GM21381 (cell line): ENCODE measurements around the gene CENPQ.

Experiments used
- ATAC-seq: cut with Tn5 transposase; IDR thresholded peaks from one replicate; pipeline ENCODE4 v1.9.1; 2021; ENCODE audit warnings: mild to moderate bottlenecking, moderate library complexity; ENCODE audit not compliant: unreplicated experiment

Gene CENPQ

DNA sequence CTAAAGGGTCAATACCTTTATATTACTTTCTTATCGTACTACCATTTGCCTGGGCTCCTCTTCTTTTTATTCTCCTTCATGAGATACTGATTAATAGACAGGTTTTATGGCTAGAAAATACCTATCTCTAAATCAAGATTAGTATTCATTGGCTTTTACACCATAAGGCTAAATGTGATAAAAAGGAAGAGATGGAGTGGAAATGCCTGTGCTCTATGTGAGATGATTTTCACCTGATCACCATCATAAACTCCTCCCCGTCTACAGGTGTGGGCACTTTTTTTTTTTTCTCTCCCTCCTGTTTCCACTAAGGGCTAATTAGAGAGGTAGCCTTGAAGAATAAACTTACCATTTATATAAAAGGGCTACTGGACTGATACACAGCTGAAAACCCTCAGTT, 36.5 kb downstream of the CENPQ start, which contains the start of gene GLYATL3:
Gene GLYATL3 (plus strand): TSS at position 301 of the 400 bp plus-strand sequence. CDS start 12,068 bp downstream, outside the sequence.
- ATAC-seq, result no peak

- no peak for ATAC-seq
Observed at GRCh38 chr6:49504666-49505065, 41.5 kb downstream of the CENPQ start.

GRCh38 chr6:49506569-49507111, 43.5 kb downstream of the CENPQ start:
- no peak for ATAC-seq

DNA sequence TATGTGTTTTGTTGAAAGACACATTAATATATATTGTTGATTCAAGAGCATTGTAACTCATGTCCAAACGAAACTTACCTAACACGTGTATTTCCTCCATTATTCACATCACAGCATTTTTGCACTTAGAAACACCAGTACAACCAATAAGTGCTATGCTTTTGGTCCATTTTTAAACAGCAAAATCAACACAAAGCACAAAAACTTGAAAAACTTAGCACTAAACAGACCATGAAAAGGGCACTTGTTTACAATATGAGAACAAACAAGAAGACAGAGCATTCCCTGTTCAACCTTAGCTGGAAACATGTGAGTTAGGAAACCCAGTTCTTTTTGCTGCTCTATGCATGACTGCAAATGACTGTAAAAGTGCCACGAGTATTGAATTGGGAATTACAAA, 46.2 kb downstream of the CENPQ start:
- no peak for ATAC-seq

DNA sequence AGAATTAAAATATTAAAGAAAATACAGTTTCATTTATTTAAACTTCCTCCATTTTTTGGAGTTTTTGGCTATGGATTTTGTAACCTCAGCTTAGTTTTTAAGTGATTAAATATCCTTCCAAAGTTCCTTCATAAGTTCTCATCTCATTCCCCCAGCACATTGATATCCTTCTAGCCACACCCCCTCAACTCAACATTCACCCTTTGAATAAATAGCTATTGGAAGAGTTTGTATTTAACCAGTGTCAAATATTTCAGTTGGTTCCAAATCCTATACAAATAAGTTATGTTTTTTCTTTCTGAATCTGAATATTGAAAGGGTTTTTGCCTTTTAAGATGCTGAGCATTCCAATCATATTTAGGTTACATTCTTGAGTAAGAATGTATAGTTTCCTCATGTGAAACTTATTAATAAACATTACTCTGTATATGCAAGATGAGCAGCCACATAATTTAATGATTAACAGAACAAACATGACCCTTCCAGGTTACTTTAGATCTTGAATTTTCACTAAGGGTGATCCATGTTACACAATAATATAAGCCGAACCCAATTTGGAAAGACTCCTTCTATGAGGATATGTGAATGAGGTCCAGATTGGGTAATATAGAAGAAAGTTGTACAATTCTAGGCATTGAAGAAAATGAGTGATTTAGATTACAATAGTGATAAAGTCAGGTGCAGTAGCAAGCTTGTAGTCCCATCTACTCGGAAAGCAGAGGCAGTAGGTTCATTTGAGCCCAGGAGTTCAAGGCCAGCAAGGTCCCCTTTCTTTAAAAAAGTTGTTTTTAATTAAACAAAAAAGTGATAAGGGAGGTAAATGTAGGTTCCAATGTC, 50.2 kb downstream of the CENPQ start:
- no peak for ATAC-seq

GRCh38 chr6:49514571-49515484, 51.7 kb downstream of the CENPQ start:
- ATAC-seq, result no peak

GRCh38 chr6:49515485-49516146, 52.4 kb downstream of the CENPQ start:
- ATAC-seq, result no peak

DNA sequence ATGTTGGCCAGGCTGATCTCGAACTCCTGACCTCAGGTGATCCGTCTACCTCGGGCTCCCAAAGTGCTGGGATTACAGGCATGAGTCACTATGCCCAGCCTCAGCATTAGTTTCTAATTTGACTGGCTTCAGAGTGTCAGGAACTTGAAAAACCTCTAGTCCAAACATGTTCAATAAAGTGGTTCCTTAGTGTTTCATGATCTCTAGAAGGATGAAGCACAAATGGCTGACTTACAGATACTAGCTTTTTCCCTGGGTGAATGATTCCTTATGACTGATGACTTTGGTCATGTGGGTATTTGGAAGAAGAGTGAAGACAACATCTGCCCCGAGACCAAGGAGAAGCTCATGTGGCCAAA, 53.0 kb downstream of the CENPQ start:
- no peak for ATAC-seq

DNA sequence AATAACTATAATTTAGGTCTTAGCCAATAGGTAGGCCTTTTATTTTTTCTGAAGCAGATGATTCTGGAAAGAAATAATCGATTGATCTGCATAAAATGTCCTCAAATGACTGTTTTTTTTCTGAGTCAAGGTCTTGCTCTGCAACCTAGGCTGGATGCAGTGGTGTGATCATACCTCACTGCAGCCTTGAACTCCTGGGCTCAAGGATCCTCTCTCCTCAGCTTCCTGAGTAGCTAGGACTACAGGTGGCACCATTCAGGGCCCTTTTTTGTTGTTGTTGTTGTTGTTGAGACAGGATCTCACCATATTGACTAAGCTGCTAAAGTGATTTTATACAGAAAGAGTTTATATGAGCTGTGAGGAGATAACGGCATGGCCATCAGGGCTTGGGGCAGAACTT, 54.7 kb downstream of the CENPQ start:
- ATAC-seq, result no peak

DNA sequence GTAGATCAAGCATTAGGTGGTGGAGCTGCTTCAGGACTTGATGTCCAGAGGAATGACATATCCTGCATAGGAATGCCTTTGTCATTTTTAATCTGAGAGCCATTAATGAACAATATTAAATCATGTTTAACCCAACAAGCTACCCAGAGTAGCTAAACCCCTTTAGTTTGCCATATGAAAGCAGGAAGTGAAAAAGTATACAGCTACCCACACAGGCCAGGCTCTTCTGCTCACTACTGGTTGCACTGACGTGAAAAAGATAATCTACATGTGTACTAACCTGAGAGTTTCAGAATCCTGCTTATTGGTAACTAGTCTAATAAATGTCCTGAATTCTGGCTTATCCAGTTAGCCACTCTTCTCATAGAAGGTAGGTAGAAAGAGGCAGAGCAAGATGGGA, 56.5 kb downstream of the CENPQ start:
- ATAC-seq, result peak; percentile 95

- no peak for ATAC-seq
Observed at GRCh38 chr6:49522710-49523593, 59.8 kb downstream of the CENPQ start.

DNA sequence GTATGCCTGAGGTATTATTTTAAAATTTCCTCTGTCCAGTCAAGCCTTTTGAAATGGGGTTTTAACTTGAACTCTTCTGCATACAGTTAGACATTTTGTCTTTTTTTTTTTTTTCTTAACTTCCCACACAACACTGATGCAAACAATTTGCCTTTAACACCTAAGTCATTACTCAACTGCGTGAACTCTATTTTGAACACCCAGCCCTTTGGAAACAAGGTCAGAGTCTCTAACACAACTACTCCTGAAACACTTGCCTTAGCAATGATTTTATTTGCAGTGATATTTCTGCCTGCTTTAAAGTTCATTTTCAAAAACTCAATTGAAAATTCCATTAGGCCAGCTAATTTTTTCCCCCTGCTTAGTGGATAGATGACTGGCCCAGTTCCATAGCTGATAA, 60.7 kb downstream of the CENPQ start:
- no peak for ATAC-seq

DNA sequence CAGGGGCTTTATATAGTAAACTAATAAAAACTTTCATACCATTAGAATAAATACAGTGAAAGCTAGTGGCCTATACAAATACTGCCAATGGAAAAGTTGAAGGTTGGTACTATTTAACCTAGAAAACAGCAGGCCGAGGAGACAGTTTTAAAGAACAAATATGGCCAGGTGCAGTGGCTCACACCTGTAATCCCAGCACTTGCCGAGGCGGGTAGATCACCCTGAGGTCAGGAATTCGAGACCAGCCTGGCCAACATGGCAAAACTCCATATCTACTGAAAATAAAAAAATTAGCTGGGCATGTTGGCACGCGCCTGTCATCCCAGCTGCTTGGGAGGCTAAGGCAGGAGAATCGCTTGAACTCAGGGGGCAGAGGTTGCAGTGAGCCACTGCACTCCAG, 61.4 kb downstream of the CENPQ start:
- ATAC-seq, result no peak

DNA sequence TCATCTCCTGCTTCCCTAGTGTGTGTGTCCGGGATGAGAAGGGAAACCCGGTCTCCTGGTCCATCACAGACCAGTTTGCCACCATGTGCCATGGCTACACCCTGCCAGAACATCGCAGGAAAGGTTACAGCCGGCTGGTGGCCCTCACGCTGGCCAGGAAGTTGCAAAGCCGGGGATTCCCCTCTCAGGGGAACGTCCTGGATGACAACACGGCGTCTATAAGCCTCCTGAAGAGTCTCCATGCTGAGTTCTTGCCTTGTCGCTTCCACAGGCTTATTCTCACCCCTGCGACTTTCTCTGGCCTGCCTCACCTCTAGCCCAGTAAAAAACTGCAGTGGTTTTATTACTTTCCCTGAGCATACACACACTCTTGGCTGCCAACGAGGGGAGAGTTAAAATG, 63.4 kb downstream of the CENPQ start:
- ATAC-seq, result no peak

GRCh38 chr6:49527320-49527719, 64.2 kb downstream of the CENPQ start:
- no peak for ATAC-seq

GRCh38 chr6:49528571-49528970, 65.4 kb downstream of the CENPQ start:
- ATAC-seq, result no peak

- no peak for ATAC-seq
Observed at GRCh38 chr6:49530141-49530776, 67.1 kb downstream of the CENPQ start.

DNA sequence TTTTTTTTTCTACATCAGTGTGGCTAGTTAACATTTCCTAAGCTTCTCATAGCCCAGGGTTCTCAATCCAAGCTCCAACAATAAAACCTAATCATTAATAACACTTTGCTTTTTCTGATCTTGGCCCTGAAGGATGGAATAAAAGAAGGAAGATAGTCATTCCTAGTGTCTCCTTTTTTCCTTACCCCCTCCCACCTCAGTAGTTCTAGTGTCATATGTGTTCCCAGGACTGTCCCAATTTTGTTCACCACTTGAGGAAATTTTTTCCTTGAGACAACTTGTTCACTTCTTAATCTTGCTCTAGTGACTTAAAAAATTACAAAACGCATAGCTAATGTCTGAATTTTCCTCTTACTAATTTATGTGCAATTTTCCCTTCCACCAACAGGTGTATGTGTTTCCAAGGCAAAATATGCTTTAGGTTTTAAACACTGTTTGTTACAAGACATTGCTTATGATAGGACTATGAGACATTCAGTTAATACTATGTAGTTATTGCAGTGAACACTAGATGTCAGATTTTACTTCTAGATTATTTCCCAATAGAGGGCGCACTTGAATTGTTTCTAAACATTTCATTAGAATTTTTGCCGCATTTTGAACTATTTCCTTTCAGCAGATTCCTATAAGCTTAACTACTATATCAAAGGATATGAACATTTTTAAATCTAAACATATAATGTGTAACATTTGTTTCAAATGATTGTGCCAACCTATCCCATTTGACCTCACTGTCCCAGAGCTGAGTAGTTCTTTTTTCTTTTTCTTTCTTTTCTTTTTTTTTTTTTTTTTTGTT, 68.8 kb downstream of the CENPQ start:
- ATAC-seq, result peak; percentile 93

DNA sequence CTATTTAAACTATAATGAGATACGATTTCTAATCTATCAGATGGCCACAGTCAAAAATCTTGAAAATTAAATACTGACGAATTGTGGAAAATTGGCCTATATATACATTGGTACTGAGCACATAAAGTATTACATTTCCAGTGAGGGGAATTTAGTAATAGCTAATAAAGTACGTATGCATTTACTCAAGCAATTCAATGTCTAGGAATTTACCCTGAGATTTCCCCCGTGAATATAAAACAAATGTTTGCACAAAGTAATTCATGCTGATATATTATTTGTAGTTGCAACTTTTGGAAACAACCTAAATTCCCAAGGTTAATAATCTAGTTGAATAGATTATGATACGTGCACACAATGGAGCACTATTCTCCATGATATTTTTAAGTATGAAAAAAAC, 72.6 kb downstream of the CENPQ start:
- ATAC-seq, result no peak
